Endometrial microvascular endothelial cells (primary cell): ENCODE results near the gene TMEM255A. TPM values are rescaled to one million over a fixed set of nuclear protein-coding genes. Genes with fewer than 3 reads are reported as not detected.

Experiments used
- in situ Hi-C: cut with HindIII; loops from 2 replicates; pipeline ENCODE4 v1.10.0; 2017; ENCODE audit warnings: low sequenced_read_pairs, low pct_unique_long_range_greater_than_20kb; ENCODE audit errors: inconsistent ontology term
- total RNA-seq: library from RNA; depleted of rRNA; stranded (reverse); fragments of >200 nt; gene quantifications from one replicate; pipeline ENCODE4 v1.2.3, GENCODE V29; 2015; ENCODE audit errors: inconsistent ontology term

The TMEM255A gene
- total RNA-seq, 1 donor from 2014 or later = not detected

DNA sequence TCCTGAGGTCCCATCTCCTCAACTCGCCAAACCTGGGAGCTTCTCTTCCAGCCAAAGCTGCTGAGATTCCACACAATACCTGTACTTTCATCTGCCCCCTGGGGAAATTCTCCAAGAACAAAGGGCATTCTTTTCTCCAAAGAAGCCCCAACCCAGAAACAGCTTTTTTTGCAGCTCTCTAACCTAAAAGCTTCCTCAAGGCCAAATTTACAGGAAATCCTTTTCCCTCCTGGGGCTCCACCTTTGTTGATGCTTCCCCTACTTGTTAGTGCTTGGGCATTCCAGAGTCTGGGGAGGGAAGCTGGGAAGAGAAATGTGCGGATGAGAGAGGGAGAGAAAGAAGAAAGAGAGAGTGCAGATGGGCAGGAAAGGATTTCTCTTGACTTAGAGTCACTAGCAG is 36.3 kb downstream of the TMEM255A start:
- in situ Hi-C loops = no loop called here

- in situ Hi-C loops = no loop called here
These were observed 37.1 kb downstream of the TMEM255A start for GRCh38 chrX:120274145-120274544.

GRCh38 chrX:120271218-120271617 is 40.0 kb downstream of the TMEM255A start:
- in situ Hi-C loops = no loop called here

- in situ Hi-C loops = no loop called here
These were observed 40.7 kb downstream of the TMEM255A start for GRCh38 chrX:120270567-120270966.

GRCh38 chrX:120269373-120270035 is 41.8 kb downstream of the TMEM255A start:
- in situ Hi-C loops = no loop called here

DNA sequence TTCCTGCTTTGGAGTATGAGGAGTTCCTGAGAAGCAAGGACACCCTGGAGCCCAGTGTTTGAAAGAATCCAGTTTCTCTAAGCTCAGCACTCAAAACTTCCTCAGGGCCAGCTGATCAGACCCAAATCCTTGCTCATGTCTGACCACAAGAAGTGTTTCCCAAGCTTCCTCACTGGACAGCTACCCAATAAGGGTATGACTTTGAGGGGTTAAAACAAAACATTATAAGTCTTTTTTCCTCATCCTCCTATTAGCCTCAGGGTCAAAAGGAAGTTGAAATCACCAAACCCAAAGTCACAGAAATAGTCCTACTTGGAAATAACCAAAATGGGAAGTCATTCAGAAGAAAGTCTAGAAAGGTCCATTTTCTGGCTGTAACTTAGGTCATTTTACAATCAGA is 46.9 kb downstream of the TMEM255A start:
- in situ Hi-C loops = no loop called here

DNA sequence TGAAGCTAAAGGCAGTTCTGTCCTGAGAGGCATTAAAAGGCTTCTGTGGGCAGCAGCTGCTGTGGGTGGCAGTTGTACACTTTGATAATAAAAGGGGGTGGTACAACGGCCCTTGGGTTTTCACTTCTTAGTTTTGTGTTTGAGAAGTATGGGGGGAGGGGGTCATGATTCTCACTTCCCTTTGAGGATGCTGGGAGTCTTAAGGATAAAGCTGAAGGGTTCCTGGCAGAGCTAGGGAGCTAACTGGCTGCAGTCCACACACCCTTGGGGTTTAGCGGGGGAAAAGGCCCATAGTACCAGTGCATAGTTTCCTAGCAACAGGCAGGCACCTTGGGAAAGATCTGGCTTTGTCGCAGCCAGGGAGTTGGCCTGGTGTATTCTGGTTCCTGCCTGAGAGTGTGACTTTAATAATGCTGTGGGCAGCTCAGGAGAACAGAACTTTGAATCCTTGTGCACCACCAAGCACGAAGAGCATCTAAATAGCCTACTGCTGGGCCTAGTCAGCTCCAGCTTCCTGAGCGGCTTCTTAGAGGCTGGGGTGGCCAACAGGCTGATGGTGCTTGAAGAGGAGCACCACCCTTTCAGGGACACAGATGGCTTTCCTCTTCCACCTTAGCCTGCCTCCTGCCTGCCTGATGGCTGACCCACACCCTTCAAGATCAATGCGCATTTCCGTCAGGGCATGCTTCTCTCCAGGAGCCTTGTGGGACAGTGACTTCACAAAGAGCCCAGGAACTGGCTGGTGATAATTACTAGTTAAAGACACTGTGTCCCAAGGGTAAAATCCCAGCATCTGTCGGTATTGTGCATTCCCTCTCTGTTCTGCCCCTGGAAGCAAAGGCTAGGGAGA is 48.2 kb downstream of the TMEM255A start:
- in situ Hi-C loops = no loop called here

DNA sequence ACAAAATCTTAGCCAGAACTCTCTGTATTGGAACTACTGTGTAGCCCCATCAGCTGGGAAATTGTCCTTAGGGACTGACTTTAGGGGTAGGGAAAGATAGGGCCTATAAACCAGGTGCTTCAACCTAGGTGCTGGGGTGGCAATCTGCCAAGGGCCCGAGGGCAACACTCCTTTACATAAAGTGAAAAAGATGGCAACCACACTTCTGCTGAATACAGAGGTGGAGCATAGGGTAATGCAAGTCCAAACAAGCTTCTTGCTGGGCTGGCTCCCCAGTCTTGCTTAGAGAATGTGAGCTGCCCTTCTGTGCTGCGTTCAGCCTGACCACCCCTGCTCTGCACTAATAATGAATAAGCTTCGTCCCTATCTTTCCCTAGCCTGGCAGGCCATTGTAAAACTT is 50.9 kb downstream of the TMEM255A start:
- in situ Hi-C loops = no loop called here

GRCh38 chrX:120253784-120254183 is 57.5 kb downstream of the TMEM255A start:
- in situ Hi-C loops = no loop called here

DNA sequence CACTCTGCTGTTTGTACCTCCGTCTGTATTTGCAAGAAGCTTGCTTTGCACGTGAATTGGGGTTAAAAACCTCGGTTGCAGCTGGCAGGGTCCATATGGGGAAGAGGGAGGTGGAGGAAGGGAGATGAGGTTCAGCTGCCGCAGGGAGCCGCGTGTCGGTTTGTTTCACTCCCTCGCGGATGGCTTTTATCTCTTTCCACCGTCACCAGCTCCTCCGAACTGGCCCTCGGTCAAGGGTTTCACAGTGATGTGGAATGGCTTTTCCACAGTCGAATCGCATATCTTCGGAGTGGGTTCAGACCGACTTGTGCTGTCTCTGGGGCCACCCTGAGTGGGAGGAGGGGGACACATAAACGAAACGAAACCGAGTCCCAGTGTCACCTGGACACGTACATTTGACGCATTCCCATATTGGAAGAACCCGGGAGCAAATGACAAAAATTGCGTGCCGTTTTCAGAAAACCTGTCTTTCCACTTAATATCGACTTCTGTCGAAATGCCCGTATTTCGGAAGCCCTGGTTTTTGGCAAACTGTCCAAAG is 59.7 kb downstream of the TMEM255A start:
- in situ Hi-C loops = no loop called here

DNA sequence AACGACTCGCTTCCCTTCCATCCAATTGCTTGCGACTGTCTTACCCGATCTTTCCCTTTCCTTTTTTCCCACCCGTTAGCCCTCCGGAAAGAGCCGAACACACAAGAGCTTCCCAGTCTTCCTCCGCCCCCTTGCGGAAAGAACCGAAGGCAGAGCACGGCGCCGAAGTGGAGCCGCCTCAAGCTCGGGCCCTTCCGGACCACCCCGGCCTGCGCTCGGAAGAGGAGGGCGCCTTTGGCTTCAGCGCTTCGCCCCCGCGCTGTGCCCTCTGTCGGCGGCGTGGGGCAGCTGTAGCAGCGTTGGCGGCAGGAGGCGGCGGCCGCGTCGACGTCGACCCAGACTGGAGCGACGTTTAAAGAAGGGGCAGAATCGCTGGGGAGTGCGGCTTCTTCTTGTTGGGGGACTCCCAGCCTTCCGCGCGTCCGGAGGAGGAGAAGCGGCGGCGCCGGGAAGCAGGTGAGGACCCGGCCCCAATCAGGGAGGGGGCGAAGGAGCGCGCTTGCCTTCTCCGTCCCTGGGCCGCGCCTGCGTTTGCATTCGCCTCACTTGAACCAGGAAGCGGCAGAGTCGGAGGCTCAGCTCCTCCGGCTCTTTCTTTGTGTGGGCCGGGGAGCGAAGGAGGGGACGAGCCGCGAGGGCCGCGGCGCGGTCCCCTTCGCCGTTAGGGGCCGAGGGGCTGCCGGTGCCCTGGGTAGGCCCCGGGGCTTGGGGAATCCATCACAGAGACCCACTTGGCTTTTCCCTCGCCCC is 60.6 kb downstream of the TMEM255A start, which contains the start of gene ZBTB33:
ZBTB33 (plus strand) TSS at position 291 of the 750 bp plus-strand sequence. CDS start 2,604 bp downstream, outside the sequence.
- in situ Hi-C loops = no loop called here

GRCh38 chrX:120244735-120245498 is 66.3 kb downstream of the TMEM255A start:
- in situ Hi-C loops = no loop called here

- in situ Hi-C loops = no loop called here
These were observed 66.9 kb downstream of the TMEM255A start for GRCh38 chrX:120244395-120244734.

DNA sequence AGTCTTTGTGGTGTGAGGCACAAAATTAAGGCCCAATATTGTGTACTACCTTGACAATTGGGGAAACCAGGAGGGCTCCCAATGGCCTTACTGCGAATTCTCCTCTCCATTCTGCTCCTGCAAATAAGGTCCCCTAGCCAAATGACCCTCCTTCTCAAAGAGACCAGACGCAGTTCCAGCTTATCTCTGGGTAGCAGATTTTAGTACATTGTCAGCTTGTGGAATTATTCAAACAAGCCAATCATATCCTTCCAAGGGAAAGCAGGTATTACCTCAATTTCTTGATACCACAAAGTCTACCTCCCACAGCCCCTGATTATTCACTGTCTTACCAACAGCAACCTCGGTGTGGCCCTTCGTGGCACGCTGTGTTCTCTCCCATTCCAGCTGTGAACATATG is 68.4 kb downstream of the TMEM255A start:
- in situ Hi-C loops = no loop called here

GRCh38 chrX:120238933-120239332 is 72.3 kb downstream of the TMEM255A start:
- in situ Hi-C loops = no loop called here

- in situ Hi-C loops = no loop called here
These were observed 74.4 kb downstream of the TMEM255A start for GRCh38 chrX:120236687-120237479.

GRCh38 chrX:120235284-120235683 is 76.0 kb downstream of the TMEM255A start:
- in situ Hi-C loops = no loop called here
